Raji (cell line): ENCODE data around the gene OSBP.

Experiments used
- POLR2A ChIP-seq: IDR thresholded peaks from 2 replicates; pipeline ENCODE4 v1.6.1; 2011; ENCODE audit warnings: low read depth, low read length, control low read depth; ENCODE audit not compliant: insufficient read depth

Gene OSBP

DNA sequence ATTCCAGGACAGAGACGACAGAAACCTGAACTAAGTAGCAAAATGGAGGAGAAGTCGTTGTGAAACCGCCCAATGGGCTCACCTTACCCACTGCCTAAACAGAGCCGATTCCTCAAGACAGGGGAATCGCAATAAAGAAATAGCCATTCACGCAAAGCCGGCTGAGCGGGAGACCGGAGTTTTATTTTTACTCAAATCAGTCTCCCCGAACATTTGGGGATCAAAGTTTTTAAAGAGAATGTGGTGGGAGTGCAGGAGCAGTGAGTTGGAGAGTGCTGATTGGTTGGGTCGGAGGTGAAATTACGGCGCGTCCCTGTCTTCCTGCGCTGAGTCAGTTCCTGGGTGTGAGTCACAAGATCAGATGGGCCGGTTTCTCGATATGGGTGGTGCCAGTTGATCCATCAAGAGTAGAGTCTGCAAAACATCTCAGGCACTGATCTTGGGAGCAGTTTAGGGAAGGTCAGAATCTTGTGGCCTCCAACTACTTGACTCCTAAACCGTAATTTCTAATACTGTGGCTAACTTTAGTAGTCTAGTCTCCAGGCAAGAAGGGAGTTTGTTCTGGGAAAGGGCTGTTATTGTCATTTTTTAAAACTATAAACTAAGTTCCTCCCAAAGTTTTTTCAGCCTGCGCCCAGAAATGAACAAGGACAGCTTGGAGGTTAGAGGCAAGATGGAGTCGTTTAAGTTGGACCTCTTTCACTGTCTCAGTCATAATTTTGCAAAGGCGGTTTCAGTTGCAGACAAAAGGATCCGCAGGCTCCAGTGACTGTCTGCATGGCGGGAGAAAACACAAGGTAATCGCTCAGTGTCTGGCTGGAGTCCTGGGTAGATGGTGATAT lies 70.2 kb downstream of the OSBP start:
- TF ChIP-seq POLR2A, result no peak

GRCh38 chr11:59544869-59545178 lies 70.8 kb downstream of the OSBP start:
- no peak for TF ChIP-seq POLR2A

GRCh38 chr11:59542142-59542810 lies 73.3 kb downstream of the OSBP start:
- TF ChIP-seq POLR2A, result no peak

DNA sequence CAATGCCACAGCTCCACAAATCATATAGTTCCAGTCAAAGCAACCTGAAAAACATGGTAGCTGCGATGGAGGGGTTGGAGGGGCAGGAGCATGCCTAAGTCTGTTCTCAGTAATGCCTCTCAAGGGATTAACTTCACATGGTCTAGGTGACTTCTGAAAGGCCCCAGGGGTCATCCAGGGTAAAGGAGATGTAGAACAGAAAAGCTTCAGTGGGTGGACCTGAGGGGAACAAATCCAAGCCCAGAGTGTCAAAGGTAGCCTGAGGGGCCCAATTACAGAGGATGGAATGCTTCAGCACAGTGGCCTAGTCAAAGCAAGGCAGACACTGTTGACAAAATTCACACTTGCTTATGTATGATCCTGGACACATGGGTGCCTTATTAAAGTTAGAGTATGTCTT lies 80.9 kb downstream of the OSBP start:
- no peak for TF ChIP-seq POLR2A

DNA sequence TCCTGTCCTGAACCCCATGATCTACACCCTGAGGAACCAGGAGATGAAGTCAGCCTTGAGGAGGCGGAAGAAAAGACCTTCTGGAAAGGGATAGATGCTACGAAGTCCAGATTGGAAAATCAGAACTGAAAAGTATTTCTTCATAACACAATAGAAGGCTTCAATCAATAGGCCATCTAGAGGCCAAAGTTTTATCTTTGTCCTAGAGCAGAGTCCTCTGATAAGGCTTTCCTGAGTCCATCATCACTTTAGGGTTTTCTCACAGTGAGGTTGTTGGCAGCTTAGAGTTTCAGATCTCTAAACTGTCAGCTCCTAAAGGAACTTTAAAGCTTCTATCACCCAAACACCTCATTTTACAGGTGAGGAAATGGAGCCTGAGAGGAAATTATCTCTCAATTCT lies 83.0 kb downstream of the OSBP start:
- no peak for TF ChIP-seq POLR2A

DNA sequence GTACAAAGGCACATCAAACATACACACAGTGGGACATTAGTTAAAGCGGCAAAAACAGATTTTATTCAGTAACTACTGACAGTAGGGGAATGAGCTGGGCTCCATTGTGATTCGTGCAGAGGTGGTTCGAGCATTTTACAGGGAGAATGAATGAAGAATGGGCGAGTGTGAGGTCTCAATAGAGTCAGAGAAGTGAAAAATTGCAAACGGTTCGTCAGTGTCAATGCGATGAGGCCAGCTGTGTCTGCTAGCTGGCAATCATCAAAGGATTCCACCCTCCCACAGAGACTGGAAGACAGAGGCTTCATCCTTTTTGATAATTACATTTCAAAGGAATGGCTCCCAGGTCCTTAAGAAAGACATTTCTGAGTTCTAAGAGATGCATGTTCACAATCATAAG lies 86.9 kb downstream of the OSBP start:
- no peak for TF ChIP-seq POLR2A
